HepG2 (cell line): ENCODE measurements around the gene FUT3. TPM values are rescaled to one million over a fixed set of nuclear protein-coding genes. Genes with fewer than 3 reads are reported as not detected.

Experiments
- AKAP8 ChIP-seq: sonication (generic); formaldehyde crosslinking; IDR thresholded peaks from 2 replicates; pipeline ENCODE4 v1.5.1; 2020; ENCODE audit warnings: mild to moderate bottlenecking, missing genetic modification reagents
- CCAR2 ChIP-seq: fragments of 200-400 bp; formaldehyde crosslinking; optimal IDR thresholded peaks from 2 replicates; pipeline ENCODE3; 2018; ENCODE audit warnings: low read depth, mild to moderate bottlenecking, low read length, moderate library complexity
- E2F2 ChIP-seq: sonication (generic); formaldehyde crosslinking; IDR thresholded peaks from 2 replicates; pipeline ENCODE4 v1.4.0; 2020; ENCODE audit warnings: missing genetic modification reagents, borderline replicate concordance
- FOXO4 ChIP-seq: sonication (generic); formaldehyde crosslinking; conservative IDR thresholded peaks from 2 replicates; pipeline ENCODE4 v1.8.1; 2023; ENCODE audit warnings: missing genetic modification reagents
- GATAD2A ChIP-seq: IDR thresholded peaks from 2 replicates; pipeline ENCODE4 v1.6.1; 2016
- HMGXB3 ChIP-seq: sonication (generic); formaldehyde crosslinking; IDR thresholded peaks from 2 replicates; pipeline ENCODE4 v1.4.0; 2020; ENCODE audit warnings: missing genetic modification reagents, borderline replicate concordance
- MEIS2 ChIP-seq: sonication (generic); formaldehyde crosslinking; IDR thresholded peaks from 2 replicates; pipeline ENCODE4 v1.9.0; 2021; ENCODE audit warnings: mild to moderate bottlenecking, missing genetic modification reagents
- NFE2L1 ChIP-seq: sonication (generic); formaldehyde crosslinking; IDR thresholded peaks from 2 replicates; pipeline ENCODE4 v1.4.0; 2020; ENCODE audit warnings: missing genetic modification reagents, mild to moderate bottlenecking, borderline replicate concordance
- U2AF2 ChIP-seq: fragments of 200-400 bp; formaldehyde crosslinking; IDR thresholded peaks from 2 replicates; pipeline ENCODE4 v1.6.1; 2017; ENCODE audit warnings: low read depth, mild to moderate bottlenecking, low read length
- ZNF646 ChIP-seq: sonication (generic); formaldehyde crosslinking; IDR thresholded peaks from 2 replicates; pipeline ENCODE4 v1.9.0; 2021; ENCODE audit warnings: mild to moderate bottlenecking, missing genetic modification reagents
- ZXDC ChIP-seq: sonication (generic); formaldehyde crosslinking; IDR thresholded peaks from 2 replicates; pipeline ENCODE4 v1.5.0; 2020; ENCODE audit warnings: mild to moderate bottlenecking, missing genetic modification reagents
- polyA plus RNA-seq, 8 experiments: library from polyadenylated mRNA; depleted of rRNA in 3 of 8; stranded (reverse) in 7 of 8; unstranded in 1 of 8; fragments of >200 nt; fragmentation: Illumina TruSeq in 4 of 8; extraction: Trizol in 4 of 8; gene quantifications; 2 replicates each; pipeline versions ENCODE4 v1.2.1 to v1.2.3, GENCODE V29; 2011 to 2016; ENCODE audit warnings: low read depth in 4 of 8, missing spikeins in 1 of 8, mixed read lengths in 1 of 8; ENCODE audit not compliant: insufficient read depth in 1 of 8
- total RNA-seq, 5 experiments: library from RNA; depleted of rRNA; stranded (reverse); fragments of >200 nt; fragmentation: Illumina TruSeq; extraction: Trizol; gene quantifications; 2 replicates each; pipeline ENCODE4 v1.2.3, GENCODE V29; 2016; ENCODE audit warnings: low read depth in 1 of 5

FUT3 gene
- total and polyA plus RNA-seq, 2 of the 13 experiments (the other 11 are each of a cell fraction or from before 2014, with no cell fraction given) = 0.53 to 1.1 TPM

GRCh38 chr19:5826531-5827341 is 24.5 kb downstream of the FUT3 start (continued):
- no peak for TF ChIP-seq ZNF646
- no peak for TF ChIP-seq NFE2L1 (CRISPR knock-in tag)
- peak; percentile 86; the same call in 1 of the 2 replicates for TF ChIP-seq AKAP8 (CRISPR knock-in tag)
- TF ChIP-seq ZXDC = peak; percentile 12; the same call in 1 of the 2 replicates
- peak; percentile 48; the same call in 1 of the 2 replicates for TF ChIP-seq HMGXB3
- no peak for TF ChIP-seq CCAR2
- TF ChIP-seq U2AF2 = no peak
- TF ChIP-seq MEIS2 = peak; percentile 75; the same call in 1 of the 2 replicates
- peak; percentile 40; the same call in 1 of the 2 replicates for TF ChIP-seq E2F2
- TF ChIP-seq FOXO4 = 0 out of 2 replicates have a peak, but pooled peaks have one; percentile 81
- peak; percentile 77 for TF ChIP-seq GATAD2A
